ENCODE results near the gene VASP.

Gene VASP

DNA sequence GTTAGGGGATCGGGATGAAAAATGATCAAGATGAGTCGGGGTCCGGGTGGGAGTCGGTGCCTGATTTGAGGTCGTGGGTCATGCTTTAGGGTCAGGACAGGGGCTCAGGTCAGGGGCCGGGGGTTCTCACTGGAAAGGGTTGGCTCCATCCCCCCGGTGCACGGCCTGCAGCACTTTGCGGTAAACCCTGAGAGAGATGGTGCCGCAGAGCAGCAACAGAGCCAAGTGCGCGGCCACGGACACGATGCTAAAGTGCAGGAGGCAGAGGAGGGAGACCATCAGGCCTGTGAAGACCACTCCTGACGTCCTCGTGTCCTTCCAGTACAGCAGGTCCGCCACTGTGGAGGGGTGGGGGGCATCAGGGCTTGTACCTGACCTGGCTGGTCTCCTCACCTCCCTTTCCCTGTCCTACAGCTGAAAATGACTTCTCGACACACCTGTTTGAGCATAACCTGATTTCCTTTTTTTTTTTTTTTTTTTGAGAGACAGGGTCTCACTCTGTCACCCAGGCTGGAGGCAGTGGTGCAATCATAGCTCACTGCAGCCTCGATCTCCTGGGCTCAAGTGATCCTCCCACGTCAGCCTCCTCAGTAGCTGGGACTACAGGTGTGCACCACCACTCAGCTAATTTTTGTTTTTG, 17.9 kb upstream of the VASP start:
- no peak for TF ChIP-seq CTCF (conservative IDR thresholded peaks at IDR 0.05; ENCODE audit: control insufficient read depth, insufficient read depth, low read depth, low read length)
- DNase-seq (ENCODE audit: low read depth), result no peak
- H3K4me3 ChIP-seq (ENCODE audit: control insufficient read depth, low read depth, low read length), result no peak overlapping the region

DNA sequence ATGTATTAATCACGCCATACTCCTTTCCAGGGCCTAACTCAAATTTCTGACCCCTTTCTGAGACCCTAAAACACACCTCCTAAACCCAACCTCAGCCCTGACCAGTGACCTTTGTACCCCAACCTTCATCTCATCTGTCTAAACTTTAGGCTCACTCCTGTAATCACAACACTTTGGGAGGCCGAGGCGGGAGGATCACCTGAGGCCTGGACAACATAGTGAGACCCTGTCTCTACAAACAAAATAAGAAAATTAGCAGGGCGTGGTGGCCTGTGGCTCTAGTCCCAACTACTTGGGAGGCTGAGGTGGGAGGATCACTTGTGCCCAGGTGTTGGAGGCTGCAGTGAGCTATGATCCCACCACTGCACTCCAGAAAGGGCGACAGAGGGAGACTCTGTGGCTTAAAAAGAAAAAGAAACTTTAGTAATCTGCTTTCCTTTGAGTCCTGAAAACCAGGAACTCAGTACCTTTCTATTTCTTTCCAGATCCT, 15.1 kb upstream of the VASP start:
- H3K4me3 ChIP-seq (ENCODE audit: control insufficient read depth, low read depth, low read length), result peak overlapping the region; percentile 59
- no peak for TF ChIP-seq CTCF (conservative IDR thresholded peaks at IDR 0.05; ENCODE audit: control insufficient read depth, insufficient read depth, low read depth, low read length)
- no peak for DNase-seq (ENCODE audit: low read depth)

GRCh38 chr19:45492627-45493470, 14.4 kb upstream of the VASP start:
- H3K4me3 ChIP-seq (ENCODE audit: control insufficient read depth, low read depth, low read length), result peak overlapping the region; percentile 59
- no peak for TF ChIP-seq CTCF (conservative IDR thresholded peaks at IDR 0.05; ENCODE audit: control insufficient read depth, insufficient read depth, low read depth, low read length)
- DNase-seq (ENCODE audit: low read depth), result peak; percentile 67

DNA sequence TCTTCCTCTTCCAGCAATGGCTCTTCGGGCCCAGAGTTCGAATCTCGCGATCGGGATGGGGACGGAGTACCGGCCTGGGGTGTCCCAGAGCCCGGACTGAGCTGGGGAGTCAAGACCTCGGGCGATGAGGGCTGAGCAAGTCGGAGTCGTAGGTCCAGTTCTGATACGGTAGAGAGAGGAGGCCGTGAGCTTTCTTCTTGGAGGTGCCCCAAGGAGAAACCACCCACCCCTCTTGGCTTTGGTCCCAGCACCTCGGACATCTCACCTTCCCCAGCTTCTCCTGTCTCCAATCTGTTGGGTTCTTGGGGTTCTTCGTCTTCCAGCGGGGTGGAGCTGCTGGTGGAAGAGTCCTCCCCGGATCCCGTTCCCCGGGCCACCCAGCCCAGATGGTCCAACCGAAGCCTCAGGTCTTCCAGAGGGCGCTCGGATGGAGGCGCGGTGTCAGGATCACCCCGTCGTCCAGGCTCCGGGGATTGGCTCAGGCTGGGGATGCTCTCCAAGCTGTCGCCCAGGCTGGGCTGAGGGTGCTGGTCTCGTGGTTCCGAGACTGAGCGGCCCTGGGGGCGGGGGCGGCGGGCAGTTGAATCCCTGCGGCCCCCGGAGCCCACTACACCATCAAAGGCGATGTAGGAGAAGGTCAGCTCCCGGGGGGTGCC, 12.9 kb upstream of the VASP start:
- no peak for DNase-seq (ENCODE audit: low read depth)
- no peak for TF ChIP-seq CTCF (conservative IDR thresholded peaks at IDR 0.05; ENCODE audit: control insufficient read depth, insufficient read depth, low read depth, low read length)
- H3K4me3 ChIP-seq (ENCODE audit: control insufficient read depth, low read depth, low read length), result no peak overlapping the region

DNA sequence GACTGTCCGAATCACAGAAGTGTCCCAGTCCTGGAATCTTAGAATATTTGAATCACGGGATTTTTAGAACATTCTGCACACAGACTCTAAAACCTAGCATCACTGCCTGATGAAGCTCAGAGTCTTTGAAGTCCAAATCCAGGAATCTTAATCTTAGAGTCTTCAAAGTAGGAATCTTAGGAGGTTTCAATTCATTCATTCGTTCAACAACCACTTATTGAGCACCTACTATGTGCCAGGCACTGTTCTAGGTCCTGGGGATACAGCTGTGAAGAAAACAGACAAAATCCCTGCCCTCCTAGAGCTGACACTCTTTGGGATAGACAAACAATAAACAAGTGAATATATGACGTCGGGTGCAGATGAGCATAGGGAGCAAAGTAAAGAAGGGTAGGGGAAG, 12.1 kb upstream of the VASP start:
- no peak overlapping the region for H3K4me3 ChIP-seq (ENCODE audit: control insufficient read depth, low read depth, low read length)
- TF ChIP-seq CTCF (conservative IDR thresholded peaks at IDR 0.05; ENCODE audit: control insufficient read depth, insufficient read depth, low read depth, low read length), result no peak
- DNase-seq (ENCODE audit: low read depth), result no peak

DNA sequence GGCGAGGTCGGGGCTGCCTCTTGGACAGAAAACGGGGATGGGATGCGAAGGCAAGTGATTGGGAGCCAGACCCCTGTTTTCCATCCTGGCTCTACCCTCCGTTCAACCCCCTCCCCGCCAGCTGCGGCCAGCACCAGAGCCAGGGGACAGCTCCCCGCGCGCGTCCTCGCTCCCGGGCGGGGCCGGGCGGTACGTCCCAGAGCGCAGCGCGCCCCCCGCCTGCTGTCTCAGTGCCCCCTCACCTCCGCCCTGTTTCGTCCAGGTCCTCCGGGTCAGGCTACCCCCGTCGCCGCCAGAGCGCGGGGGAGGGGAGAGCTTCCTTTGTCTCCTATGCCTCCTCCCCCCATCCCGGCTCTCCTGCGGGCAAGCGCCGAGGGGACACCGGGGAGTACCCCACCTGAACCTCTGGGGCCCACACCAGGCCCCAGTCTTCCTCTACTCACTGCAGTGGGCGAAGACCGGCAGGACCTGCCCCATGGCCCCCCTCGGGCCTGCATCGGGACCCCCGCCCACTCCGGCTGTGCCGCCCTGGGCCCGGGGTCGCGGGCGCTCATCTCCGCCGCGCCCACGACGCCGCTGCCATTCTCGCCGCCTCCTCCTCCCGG, 10.8 kb upstream of the VASP start:
- no peak for DNase-seq (ENCODE audit: low read depth)
- no peak for TF ChIP-seq CTCF (conservative IDR thresholded peaks at IDR 0.05; ENCODE audit: control insufficient read depth, insufficient read depth, low read depth, low read length)
- H3K4me3 ChIP-seq (ENCODE audit: control insufficient read depth, low read depth, low read length), result peak overlapping the region; percentile 62
